NCI-H1694 (cell line): ENCODE measurements around the gene APH1A.
"Not testable (repeated sequence)": the region's sequence is repeated elsewhere in the genome, so short reads cannot be mapped to it uniquely, and the experiment has no call there.

ENCODE experiments used
- DNase-seq: peaks from one replicate; lab custom pipeline; 2025; lab: John Stamatoyannopoulos, UW

APH1A gene

GRCh38 chr1:150268705-150269403 is at the start of gene APH1A:
Gene APH1A (minus strand): TSS chr1:150269016. CDS start chr1:150268810, 206 bp downstream.
- peak; percentile 99 for DNase-seq

DNA sequence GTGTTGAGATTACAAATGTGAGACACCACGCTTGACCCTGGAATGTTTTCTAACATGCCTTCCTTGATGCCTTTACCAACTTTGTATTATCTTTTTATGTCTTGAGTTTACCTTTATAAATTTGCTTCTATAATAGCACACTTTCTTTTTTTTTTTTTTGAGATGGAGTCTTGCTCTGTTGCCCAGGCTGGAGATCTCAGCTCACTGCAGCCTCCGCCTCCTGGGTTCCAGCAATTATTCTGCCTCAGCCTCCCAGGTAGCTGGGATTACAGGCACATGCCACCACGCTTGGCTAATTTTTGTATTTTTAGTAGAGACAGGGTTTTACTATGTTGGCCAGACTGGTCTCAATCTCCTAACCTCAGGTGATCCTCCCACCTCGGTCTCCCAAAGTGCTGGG is 45.9 kb upstream of the APH1A start:
- not testable (repeated sequence) for DNase-seq

- DNase-seq: no peak
These were observed 42.9 kb upstream of the APH1A start for GRCh38 chr1:150311762-150312161.

GRCh38 chr1:150309758-150310508 is 41.1 kb upstream of the APH1A start:
- no peak for DNase-seq

DNA sequence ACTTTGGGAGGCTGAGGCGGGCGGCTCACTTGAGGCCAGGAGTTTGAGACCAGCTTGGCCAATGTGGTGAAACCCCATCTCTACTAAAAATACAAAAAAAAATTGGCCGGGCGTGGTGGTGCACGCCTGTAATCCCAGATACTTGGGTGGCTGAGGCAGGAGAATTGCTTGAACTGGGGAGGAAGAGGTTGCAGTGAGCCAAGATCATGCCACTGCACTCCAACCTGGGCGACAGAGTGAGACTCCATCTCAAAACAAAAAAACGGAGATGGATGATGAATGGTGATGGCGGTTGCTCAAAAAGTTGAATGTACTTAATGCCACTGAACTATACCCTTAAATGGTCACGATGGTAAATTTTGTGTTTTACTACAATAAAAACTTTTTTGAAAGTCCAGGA is 39.8 kb upstream of the APH1A start:
- DNase-seq: not testable (repeated sequence)

DNA sequence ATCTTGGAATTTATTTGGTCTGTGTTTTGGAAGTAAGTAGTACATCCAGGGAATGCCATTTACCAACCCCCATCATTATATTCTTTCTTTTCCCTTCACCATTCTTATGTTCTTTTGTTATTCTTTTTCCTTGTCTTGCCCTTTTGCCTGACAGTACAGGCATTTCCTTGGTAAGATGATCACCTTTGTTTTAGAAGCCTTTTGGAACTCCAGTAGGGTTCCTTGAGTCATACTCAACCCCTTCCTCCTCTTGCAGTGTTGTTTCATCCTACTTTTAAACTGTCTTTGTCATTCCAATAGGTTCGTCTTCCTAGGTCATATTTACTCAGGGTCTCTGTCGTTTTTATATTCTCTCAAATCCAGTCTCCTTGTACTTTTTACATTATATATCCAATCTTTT is 34.1 kb upstream of the APH1A start:
- no peak for DNase-seq

GRCh38 chr1:150302338-150302737 is 33.5 kb upstream of the APH1A start:
- DNase-seq: no peak

DNA sequence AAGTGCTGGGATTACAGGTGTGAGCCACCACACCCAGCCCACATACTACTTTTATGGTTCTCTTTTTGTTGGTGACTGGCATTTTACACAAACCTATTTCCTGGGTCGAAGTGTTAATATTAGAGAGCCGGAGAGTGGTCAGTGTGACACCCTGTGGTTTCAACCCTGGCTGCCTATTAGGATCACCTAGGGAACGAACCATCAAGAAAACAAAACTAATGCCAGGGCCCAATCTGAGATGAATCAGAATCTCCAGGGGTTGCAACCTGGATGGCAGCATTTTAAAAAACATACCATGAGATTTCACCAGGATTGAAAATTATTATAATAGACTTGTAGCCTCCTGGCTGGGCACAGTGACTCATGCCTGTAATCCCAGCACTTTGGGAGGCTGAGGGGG is 30.9 kb upstream of the APH1A start:
- DNase-seq: no peak

- no peak for DNase-seq
These were observed 26.7 kb upstream of the APH1A start for GRCh38 chr1:150295476-150295875.

DNA sequence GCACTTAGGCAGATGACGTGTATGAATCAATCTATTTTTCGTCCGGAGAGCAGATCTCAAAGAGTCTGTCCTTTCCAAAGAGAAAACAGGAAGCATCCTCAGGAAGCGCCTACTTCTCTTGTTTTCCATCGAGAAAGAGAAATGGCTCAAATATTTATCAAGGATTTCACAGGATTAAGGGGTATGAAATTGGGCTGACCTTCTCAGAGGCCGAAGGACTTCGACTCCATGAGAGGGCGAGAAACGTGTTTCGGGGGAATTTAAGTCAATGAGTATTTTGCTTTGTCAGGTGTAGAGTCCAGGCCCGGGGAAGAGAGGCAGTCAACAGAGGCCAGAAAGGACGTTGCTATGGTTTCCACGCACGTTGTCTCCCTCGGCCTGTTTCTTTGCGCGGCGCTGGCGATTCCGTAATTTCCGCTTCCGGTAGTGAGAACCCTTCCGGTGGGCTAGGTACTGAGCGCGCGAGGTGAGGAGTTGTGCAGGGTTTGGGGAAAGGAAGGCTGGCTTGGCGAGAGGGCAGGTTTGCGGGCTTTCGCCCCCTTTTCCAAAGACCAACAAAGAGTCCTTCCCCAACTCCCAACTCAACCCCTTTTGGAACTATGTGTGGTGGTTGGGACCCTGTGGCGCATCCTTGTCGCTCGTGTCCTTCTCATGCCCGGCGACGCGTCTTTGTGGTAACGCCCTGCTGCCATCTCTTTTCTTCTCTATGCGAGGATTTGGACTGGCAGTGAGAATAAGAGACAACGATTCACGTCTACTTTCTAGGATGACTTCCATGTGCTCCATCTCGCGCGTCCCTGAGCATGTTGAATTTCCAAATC is 24.8 kb upstream of the APH1A start, which contains the start of gene MRPS21:
Gene MRPS21 (plus strand): TSS at position 429 of the 821 bp plus-strand sequence. CDS start 506 bp downstream, outside the sequence.
- DNase-seq: peak; percentile 95

DNA sequence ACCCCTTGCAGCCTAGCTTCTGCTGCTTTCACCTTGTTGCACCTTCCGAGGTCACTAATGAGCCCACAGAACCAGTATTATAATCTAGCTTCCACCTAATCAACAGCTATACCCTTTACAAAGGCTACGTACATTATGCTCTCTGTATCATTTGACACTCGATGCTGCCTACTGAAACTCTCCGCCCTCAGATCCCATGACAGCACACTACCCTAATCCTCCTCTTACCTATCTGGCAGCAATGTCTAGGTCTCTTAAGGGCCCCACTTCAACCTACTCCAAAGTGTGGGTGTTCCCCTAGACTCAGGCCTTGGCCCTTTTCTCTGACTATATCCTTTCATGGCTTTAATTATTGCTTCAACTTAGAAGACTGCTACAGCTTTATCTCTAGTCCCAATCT is 20.0 kb upstream of the APH1A start:
- no peak for DNase-seq

GRCh38 chr1:150288382-150288781 is 19.6 kb upstream of the APH1A start:
- no peak for DNase-seq

DNA sequence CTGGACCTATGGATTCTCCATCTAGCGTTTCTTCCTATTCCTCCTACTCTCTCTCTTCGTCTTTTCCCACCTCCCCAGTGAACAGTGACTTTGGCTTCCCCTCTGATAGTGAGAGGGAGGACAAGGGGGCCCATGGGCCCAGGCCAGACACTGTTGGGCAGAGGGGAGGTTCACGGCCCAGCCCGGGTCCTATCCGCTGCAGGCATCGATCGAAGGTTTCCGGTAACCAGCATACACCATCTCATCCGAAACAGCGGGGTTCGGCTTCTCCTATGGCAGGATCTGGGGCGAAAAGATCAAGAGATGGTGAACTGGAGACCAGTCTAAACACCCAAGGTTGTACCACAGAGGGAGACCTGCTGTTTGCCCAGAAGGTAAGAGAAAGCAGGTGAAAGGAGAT is 14.4 kb upstream of the APH1A start:
- no peak for DNase-seq

DNA sequence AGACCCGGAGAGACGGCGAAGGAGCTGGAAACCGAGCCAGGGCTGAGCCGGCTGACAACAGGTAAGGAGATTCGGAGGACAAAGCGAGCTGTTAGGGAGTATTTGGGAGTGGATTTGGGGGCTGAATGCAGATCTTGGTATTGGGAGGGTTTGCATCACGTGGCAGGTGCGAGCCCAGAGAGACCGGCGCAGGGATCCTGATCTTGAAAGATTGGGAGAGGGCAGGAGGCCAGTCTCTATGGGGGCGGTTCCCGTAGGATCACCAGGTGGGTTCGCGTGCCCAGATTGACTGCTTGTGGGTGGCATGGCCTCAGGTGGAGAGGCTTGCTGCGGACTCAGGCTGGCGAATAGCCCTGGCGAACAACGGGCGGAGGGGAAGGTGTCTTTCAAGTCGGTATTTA is 13.7 kb upstream of the APH1A start:
- DNase-seq: no peak

- DNase-seq: peak; percentile 100
These were observed 13.1 kb upstream of the APH1A start, which contains the start of gene CIART for GRCh38 chr1:150281758-150282557. Gene CIART (plus strand): TSS chr1:150282554. CDS start chr1:150283268, 714 bp downstream.

- DNase-seq: peak; percentile 93
These were observed 12.5 kb upstream of the APH1A start for GRCh38 chr1:150281221-150281757.

DNA sequence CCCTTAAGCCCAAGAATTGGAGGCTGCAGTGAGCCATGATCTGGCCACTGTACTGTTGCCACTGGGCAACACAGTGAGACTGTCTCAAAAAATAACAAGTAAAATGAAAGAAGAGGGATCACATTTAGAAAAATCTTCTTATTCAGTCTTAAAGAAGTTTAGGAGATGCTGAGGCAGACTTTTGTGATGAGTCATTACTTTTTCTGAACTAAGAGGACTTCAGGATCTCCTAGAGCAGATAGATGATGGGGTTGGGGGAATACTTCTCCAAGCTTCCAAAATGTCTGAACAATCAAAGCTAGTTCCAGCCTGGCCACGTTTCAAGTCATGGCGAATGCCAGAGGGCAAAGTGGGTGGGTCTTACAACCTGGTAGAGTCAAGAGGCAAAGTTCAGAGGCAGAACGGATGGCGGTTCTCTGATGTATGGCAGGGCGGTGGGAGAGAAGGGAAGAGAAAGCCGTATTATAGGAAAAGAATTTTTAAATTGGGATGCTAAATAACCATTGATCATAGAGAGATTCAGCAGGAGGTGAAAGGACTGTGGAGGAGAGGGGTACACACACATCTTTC is 11.4 kb upstream of the APH1A start:
- no peak for DNase-seq

- DNase-seq: no peak
These were observed 4.5 kb upstream of the APH1A start for GRCh38 chr1:150273311-150273710.

DNA sequence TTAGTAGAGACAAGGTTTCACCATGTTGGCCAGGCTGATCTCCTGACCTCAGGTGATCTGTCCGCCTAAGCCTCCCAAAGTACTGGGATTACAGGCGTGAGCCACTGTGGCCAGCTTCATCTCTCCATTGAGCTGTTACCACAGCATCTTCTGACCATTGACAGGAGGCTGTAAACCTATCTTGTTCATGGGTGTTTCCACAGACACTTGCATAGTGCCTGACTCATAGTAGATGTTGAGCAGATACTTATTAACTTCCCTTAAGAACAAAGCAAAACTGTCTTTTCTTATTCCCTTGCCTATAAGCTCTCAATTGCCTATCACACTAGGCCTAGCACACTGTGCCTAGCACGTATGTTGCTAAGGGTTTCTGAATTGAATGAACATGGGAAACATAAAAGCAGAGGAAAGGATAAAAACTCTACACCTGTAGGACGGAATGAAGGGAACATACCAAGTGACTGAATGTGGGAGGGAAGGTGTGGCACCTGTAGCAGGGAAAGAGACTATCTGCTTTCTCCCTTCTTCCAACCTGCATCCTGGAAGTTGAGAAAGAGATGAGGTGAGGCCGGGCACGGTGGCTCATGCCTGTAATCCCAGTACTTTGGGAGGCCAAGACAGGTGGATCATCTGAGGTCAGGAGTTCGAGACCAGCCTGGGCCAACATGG is 2.6 kb upstream of the APH1A start:
- DNase-seq: no peak

DNA sequence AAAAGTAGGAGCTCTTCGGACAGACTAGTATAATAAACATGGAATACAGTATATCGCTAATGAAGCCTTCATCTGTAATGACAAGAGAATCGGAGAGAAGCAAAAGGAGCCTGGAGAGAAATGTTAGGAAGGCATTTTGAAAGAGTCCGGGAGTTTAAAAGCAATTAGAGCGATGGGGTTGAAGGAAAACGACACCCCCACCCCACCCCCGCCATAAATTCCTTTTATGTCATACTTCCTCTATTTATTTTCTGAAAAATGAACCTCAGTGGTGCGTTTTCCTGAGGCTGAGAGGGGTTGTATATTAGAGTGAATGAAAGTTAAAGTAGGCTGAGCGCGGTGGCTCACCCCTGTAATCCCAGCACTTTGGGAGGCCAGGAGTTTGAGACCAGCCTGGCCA is 635 bp upstream of the APH1A start:
- DNase-seq: no peak
